Activated B cell treated with CpG ODN at 0.5 μM for 24 hours (primary cell): Measurements from ENCODE around the gene NXPE3. TPM values are rescaled to one million over a fixed set of nuclear protein-coding genes. Genes with fewer than 3 reads are reported as not detected.

Source experiments
- ATAC-seq: fragments of 200-7000 bp; cut with Tn5 transposase; one replicate; pipeline ENCODE4 v1.10.0; 2021; ENCODE audit warnings: low read depth, mild to moderate bottlenecking, moderate library complexity
- CTCF ChIA-PET: fragments of 350-600 bp; sonication (Branson Sonifier 250); formaldehyde crosslinking; loops from one replicate; lab custom pipeline; 2021; ENCODE audit warnings: antibody characterized with exemption; lab: Charles Lee
- POLR2A ChIA-PET: fragments of 350-600 bp; sonication (Branson Sonifier 250); formaldehyde crosslinking; loops from one replicate; lab custom pipeline; 2021; ENCODE audit warnings: antibody characterized with exemption; lab: Charles Lee
- DNase-seq: peaks from one replicate; pipeline ENCODE4 v3.0.0; 2022
- H3K27ac Mint-ChIP-seq: one replicate; pipeline ENCODE4 v1.8.0; 2020; ENCODE audit warnings: mixed read lengths
- H3K27me3 Mint-ChIP-seq: one replicate; pipeline ENCODE4 v1.8.0; 2021; ENCODE audit warnings: mixed read lengths
- H3K36me3 Mint-ChIP-seq: one replicate; pipeline ENCODE4 v1.8.0; 2021; ENCODE audit warnings: low read depth, mixed read lengths
- H3K4me1 Mint-ChIP-seq: one replicate; pipeline ENCODE4 v1.8.0; 2021; ENCODE audit warnings: mixed read lengths
- H3K4me3 Mint-ChIP-seq: one replicate; pipeline ENCODE4 v1.8.0; 2020; ENCODE audit warnings: mild to moderate bottlenecking, mixed read lengths
- H3K9me3 Mint-ChIP-seq: one replicate; pipeline ENCODE4 v1.8.0; 2020; ENCODE audit warnings: mixed read lengths
- CTCF ChIP-seq: fragments of 200-600 bp; IDR thresholded peaks from one replicate; pipeline ENCODE4 v1.8.0; 2022; ENCODE audit warnings: antibody characterized with exemption, mild to moderate bottlenecking
- intact Hi-C: fragments of 100-400 bp; cut with micrococcal nuclease; formaldehyde crosslinking; loops from one replicate; pipeline ENCODE4 v1.15.1; 2024
- total RNA-seq: library from RNA; stranded (reverse); gene quantifications from 2 replicates; pipeline ENCODE4 v1.2.3, GENCODE V29; 2022

Gene NXPE3
- total RNA-seq, 1 donor from 2014 or later, result 15.8 TPM

- POLR2A ChIA-PET, result interaction anchor here (0.6 to 5.9 kb wide), 49 partner anchors 7 to 385 kb away, joined by 3 to 197 read pairs (median 7); partner anchors contain the start of genes CEP97 and NXPE3
Measured at GRCh38 chr3:101848754-101849713, 70.0 kb downstream of the NXPE3 start, which contains the start of gene NFKBIZ. TSS of gene NFKBIZ (plus strand) at chr3:101849514. CDS start at chr3:101849629, 115 bp downstream.

GRCh38 chr3:101849714-101850245 is 70.8 kb downstream of the NXPE3 start:
- no peaks in the 10 kb centered on the region for H3K9me3 Mint-ChIP-seq
- H3K27ac Mint-ChIP-seq, result peak overlapping the region; percentile 96
- ChIA-PET CTCF (interaction anchor here (1.2 to 3.6 kb wide), 9 partner anchors 11 to 379 kb away, joined by 3 to 37 read pairs (median 8); no protein-coding TSS in a partner anchor), POLR2A (interaction anchor here (0.7 to 5.9 kb wide), 51 partner anchors 8 to 385 kb away, joined by 3 to 197 read pairs (median 7); partner anchors contain the start of genes CEP97 and NXPE3)
- H3K36me3 Mint-ChIP-seq, result peaks cover 74% of the 10 kb centered on the region
- no peak for TF ChIP-seq CTCF
- DNase-seq, result peak; percentile 61
- no peaks in the 10 kb centered on the region for H3K27me3 Mint-ChIP-seq
- intact Hi-C loops, result loop anchor here (1.0 to 5.0 kb wide), 10 partner anchors 12 to 376 kb away; partner anchors contain the start of gene RPL24
- peak overlapping the region; percentile 98 for H3K4me3 Mint-ChIP-seq
- ATAC-seq, result peak; percentile 23
- peaks cover 62% of the 10 kb centered on the region for H3K4me1 Mint-ChIP-seq

More at GRCh38 chr3:101848754-101849713, 70.0 kb downstream of the NXPE3 start, which contains the start of gene NFKBIZ:
- Mint-ChIP-seq H3K27ac (peak within 1 kb of the TSS; percentile 96), H3K36me3 (peaks cover 74% of the 10 kb centered on the region), H3K27me3 (no peaks in the 10 kb centered on the region), H3K9me3 (no peaks in the 10 kb centered on the region), H3K4me3 (peak within 1 kb of the TSS; percentile 98), H3K4me1 (peaks cover 63% of the 10 kb centered on the region)
- CTCF ChIA-PET, result interaction anchor here (1.2 to 3.6 kb wide), 9 partner anchors 10 to 380 kb away, joined by 3 to 37 read pairs (median 8); no protein-coding TSS in a partner anchor
- intact Hi-C loops, result loop anchor here (1.0 kb wide), 6 partner anchors 12 to 376 kb away; partner anchors contain the start of gene RPL24
- TF ChIP-seq CTCF, result no peak
- DNase-seq (peak; percentile 87), ATAC-seq (peak; percentile 82)

GRCh38 chr3:101850246-101851051 is 71.4 kb downstream of the NXPE3 start:
- H3K27ac Mint-ChIP-seq, result peak overlapping the region; percentile 96
- ChIA-PET CTCF (interaction anchor here (1.2 to 3.6 kb wide), 9 partner anchors 23 to 379 kb away, joined by 3 to 37 read pairs (median 9); no protein-coding TSS in a partner anchor), POLR2A (interaction anchor here (0.7 to 5.9 kb wide), 51 partner anchors 8 to 384 kb away, joined by 3 to 197 read pairs (median 10); partner anchors contain the start of genes CEP97 and NXPE3)
- peak overlapping the region; percentile 98 for H3K4me3 Mint-ChIP-seq
- ATAC-seq (peak; percentile 6), DNase-seq (no peak)
- H3K4me1 Mint-ChIP-seq, result peaks cover 67% of the 10 kb centered on the region
- H3K36me3 Mint-ChIP-seq, result peaks cover 78% of the 10 kb centered on the region
- no peaks in the 10 kb centered on the region for H3K27me3 Mint-ChIP-seq
- H3K9me3 Mint-ChIP-seq, result no peaks in the 10 kb centered on the region
- TF ChIP-seq CTCF, result no peak
- intact Hi-C loops, result loop anchor here (1.0 to 5.0 kb wide), 4 partner anchors 37 to 282 kb away; no protein-coding TSS in a partner anchor

GRCh38 chr3:101851072-101851770 is 72.2 kb downstream of the NXPE3 start:
- CTCF ChIA-PET, result interaction anchor here (1.1 to 2.8 kb wide), 8 partner anchors 14 to 378 kb away, joined by 3 to 18 read pairs (median 5); no protein-coding TSS in a partner anchor

More at GRCh38 chr3:101851072-101851770, 72.2 kb downstream of the NXPE3 start:
- peak overlapping the region; percentile 98 for H3K4me3 Mint-ChIP-seq
- POLR2A ChIA-PET, result interaction anchor here (0.7 to 4.9 kb wide), 24 partner anchors 9 to 378 kb away, joined by 3 to 84 read pairs (median 12); no protein-coding TSS in a partner anchor
- DNase-seq (no peak), ATAC-seq (no peak)
- H3K9me3 Mint-ChIP-seq, result no peaks in the 10 kb centered on the region
- TF ChIP-seq CTCF, result no peak
- peaks cover 79% of the 10 kb centered on the region for H3K36me3 Mint-ChIP-seq
- intact Hi-C loops, result loop anchor here (2.0 to 5.0 kb wide), 3 partner anchors 138 to 281 kb away; no protein-coding TSS in a partner anchor
- H3K27me3 Mint-ChIP-seq, result no peaks in the 10 kb centered on the region
- H3K4me1 Mint-ChIP-seq, result peaks cover 69% of the 10 kb centered on the region
- peak overlapping the region; percentile 96 for H3K27ac Mint-ChIP-seq
